Measurements from ENCODE around the gene SLC37A2. TPM values are rescaled to one million over a fixed set of nuclear protein-coding genes. Genes with fewer than 3 reads are reported as not detected.

Gene SLC37A2
- total RNA-seq, 1 experiment from 2014 or later, result 2.2 TPM

GRCh38 chr11:125110506-125110905, 47.4 kb downstream of the SLC37A2 start:
- CTCF ChIA-PET, result interaction anchor here (0.5 to 4.3 kb wide), 9 partner anchors 14 to 941 kb away, joined by 3 to 45 read pairs (median 10); no protein-coding TSS in a partner anchor
- H3K27me3 Mint-ChIP-seq (ENCODE audit: low read depth), result no peaks in the 10 kb centered on the region; the same call in 1 of the 2 replicates
- H3K4me1 Mint-ChIP-seq, result peaks cover 21% of the 10 kb centered on the region
- H3K9me3 Mint-ChIP-seq, result peaks cover 33% of the 10 kb centered on the region
- no peak for DNase-seq (ENCODE audit: low spot score)
- peak overlapping the region; percentile 98 for H3K4me3 Mint-ChIP-seq
- TF ChIP-seq AFF4 (CRISPR knock-in tag; IDR thresholded peaks at IDR 0.05; ENCODE audit: borderline replicate concordance) (no peak), TEAD4 (CRISPR knock-in tag; IDR thresholded peaks at IDR 0.05) (no peak), ATF6 (CRISPR knock-in tag; IDR thresholded peaks at IDR 0.05) (no peak), NFYB (CRISPR knock-in tag; conservative IDR thresholded peaks at IDR 0.05; ENCODE audit: low read depth) (no peak), FOXP4 (CRISPR knock-in tag; IDR thresholded peaks at IDR 0.05) (no peak), ZNF121 (CRISPR knock-in tag; IDR thresholded peaks at IDR 0.05) (no peak), HMGXB4 (CRISPR knock-in tag; IDR thresholded peaks at IDR 0.05) (no peak), ZNF423 (CRISPR knock-in tag; IDR thresholded peaks at IDR 0.05) (no peak), GABPB1 (CRISPR knock-in tag; IDR thresholded peaks at IDR 0.05) (no peak), JUN (CRISPR knock-in tag; IDR thresholded peaks at IDR 0.05) (no peak), ZNF232 (CRISPR knock-in tag; IDR thresholded peaks at IDR 0.05) (no peak), ZNF219 (CRISPR knock-in tag; IDR thresholded peaks at IDR 0.05; ENCODE audit: borderline replicate concordance) (no peak), IRF1 (CRISPR knock-in tag; IDR thresholded peaks at IDR 0.05) (no peak), MYBL2 (CRISPR knock-in tag; IDR thresholded peaks at IDR 0.05) (no peak), MAX (CRISPR knock-in tag; IDR thresholded peaks at IDR 0.05) (no peak), CREM (CRISPR knock-in tag; IDR thresholded peaks at IDR 0.05) (no peak)
- peak overlapping the region; percentile 7; the same call in 1 of the 2 replicates for H3K27ac Mint-ChIP-seq
- H3K36me3 Mint-ChIP-seq, result peaks cover 17% of the 10 kb centered on the region
- POLR2A ChIA-PET, result interaction anchor here (1.1 kb wide), 1 partner anchor 13 kb away, joined by 3 read pairs; no protein-coding TSS in a partner anchor
- no peak for ATAC-seq

Data from WTC11 (cell line).